ENCODE measurements around the gene SCAPER.
A peak's percentile ranks its signal among the peaks of the same experiment; 100 is the strongest.

SCAPER gene

DNA sequence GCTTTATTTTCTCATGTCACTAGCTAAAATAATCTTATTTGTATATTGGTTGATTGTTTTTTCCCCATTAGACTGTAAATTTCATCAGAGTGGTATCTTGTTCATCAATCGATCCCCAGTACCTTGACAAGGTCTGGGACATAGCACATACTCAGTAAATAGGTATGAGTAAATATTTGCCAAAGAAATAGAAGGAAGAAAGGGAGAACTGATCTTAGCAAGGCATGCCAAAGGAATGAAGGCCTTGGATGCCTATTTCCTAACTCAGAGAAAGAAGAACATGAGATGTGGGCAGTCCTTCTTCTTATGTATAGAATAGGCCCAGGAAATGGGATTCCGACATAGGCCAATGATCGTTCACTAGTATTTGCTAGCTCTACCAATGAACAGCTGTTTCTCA lies 513.8 kb downstream of the SCAPER start:
- DNase-seq: no peak

- no peak for DNase-seq
Observed at GRCh38 chr15:76390571-76390970, 514.6 kb downstream of the SCAPER start.

GRCh38 chr15:76386926-76387325 lies 518.2 kb downstream of the SCAPER start:
- DNase-seq: no peak

DNA sequence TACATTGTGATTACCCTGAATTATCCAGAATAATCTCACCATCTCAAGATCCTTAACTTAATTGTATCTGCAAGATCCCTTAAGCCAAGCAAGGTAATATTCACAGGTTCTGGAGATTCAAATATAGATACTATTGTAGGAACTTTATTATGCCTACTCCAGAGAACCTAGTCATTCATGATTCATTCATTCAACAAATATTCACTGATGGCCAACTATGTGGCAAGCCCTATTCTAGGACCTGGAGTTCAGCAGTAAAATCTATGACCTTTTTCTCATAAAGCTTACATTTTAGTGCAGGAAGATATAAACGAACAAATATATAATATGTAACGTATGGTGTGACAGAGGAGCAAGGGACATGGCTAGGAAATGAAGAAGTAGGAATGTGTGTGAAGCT lies 519.0 kb downstream of the SCAPER start:
- no peak for DNase-seq

DNA sequence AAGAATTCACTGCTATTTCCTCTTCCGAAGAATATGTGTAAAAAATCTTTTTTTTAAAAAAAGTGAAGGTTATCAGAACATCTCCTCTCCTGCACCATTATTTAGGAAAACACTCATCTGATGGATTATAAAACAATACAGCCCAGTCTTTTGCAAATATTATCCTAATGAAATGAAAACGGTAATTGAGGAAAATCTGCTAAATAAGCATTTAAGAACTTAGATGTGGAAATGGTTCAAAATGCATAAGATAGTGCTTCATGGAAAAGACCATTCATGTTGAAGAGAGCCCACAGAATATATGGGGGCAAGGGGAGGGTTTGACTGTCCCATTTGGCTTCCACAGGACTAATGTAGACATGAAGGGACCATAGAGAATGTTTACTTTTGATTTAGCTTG lies 520.7 kb downstream of the SCAPER start:
- no peak for DNase-seq

DNA sequence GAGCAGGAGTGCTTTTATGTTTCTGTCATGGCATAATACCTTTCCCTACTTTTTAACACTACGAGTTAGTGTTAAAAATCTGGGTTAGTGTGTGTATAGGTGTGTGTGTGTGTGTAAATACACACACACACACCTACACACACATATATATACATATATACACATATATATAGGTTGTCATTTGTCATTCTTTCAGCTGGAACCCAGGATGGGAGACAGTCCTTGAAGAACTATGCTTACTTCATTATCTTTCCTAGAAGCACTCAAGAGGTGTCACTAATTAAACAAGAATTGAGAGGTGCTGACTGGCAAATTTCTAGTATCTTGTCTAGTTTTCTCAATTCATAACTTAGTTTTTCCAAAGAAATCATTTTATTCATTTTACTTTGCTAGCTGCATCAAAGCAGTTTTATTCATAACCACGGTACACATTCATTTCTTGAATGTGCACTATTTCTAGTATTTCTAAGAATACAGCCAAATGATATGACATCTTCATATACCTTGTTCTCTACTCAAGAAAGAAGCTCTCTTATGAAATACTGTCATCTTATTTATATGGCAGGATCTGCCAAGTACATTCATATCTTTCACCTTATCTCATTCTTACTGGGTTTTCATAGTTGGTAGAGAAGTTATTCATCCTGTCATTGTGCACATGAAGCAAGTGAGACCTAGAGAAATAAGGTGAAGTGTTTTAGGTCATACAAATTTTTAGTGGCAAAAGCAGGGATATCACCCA lies 522.0 kb downstream of the SCAPER start:
- no peak for DNase-seq

GRCh38 chr15:76381366-76381765 lies 523.8 kb downstream of the SCAPER start:
- DNase-seq: no peak

GRCh38 chr15:76380249-76380648 lies 524.9 kb downstream of the SCAPER start:
- no peak for DNase-seq

- no peak for DNase-seq
Observed at GRCh38 chr15:76378691-76379090, 526.4 kb downstream of the SCAPER start.

GRCh38 chr15:76377751-76378150 lies 527.4 kb downstream of the SCAPER start:
- DNase-seq: no peak

DNA sequence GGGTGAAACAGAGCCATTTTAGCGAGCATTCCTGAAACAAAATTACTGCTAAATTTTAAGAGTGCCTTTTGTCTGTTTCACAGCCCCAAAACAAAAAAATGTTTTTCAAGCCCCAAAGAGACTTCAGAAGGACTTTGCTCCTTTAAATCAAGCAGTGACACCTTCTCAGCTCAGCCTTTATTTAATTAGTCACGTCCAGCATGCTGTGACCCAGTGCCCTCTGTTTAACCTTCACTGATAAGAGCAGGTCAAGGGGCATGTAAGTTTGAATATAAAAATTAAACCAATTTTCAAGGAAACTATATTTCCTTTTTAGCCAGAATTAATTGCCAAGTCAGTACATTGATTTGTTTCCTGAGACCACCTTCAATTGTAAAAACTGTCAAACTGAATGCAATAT lies 527.9 kb downstream of the SCAPER start:
- no peak for DNase-seq

DNA sequence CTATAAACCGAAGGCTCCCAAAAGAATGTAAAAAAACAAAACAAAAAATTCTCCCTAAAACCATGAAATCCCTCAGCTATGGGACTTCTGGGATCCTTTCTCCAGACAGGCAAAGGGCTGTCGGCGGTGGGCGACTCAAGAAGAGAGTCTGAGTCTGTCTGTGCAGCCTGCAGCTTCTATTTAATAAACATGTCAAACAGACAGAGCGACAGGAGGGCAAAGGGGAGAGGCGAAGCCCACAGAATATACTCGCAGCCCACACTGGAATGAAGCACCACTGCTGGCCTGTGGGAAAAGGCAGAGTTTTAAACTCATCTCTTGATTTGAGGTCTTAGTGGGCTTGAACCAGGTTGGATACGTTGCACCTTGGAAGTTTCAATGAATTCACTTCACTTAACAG lies 528.3 kb downstream of the SCAPER start:
- no peak for DNase-seq

GRCh38 chr15:76376029-76376428 lies 529.1 kb downstream of the SCAPER start:
- DNase-seq: no peak

GRCh38 chr15:76368122-76368621 lies 537.0 kb downstream of the SCAPER start:
- no peak for DNase-seq

DNA sequence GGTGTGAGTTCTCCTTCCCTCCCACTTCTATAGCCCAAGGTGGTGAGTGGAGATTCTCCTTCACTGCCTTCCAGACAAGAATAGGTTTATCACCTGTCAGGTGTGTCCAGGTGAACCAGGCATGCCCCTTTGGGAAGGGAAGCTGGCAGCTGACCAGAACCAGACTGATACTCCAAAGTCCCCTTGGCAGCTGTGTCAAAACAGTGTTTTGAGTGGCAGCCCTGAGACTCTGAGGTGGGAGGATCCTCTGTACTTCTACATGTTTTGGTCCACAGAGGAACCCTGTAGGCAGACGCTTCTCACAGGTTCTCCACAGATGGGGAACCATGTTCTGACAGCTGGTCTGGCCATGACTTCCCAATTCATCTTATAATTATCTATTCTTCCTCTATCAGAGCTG lies 538.4 kb downstream of the SCAPER start:
- DNase-seq: peak in 2 of 3 experiments; percentile 10 to 32

- DNase-seq: peak in 1 of 3 experiments; percentile 23
Observed at GRCh38 chr15:76363251-76363650, 541.9 kb downstream of the SCAPER start.

GRCh38 chr15:76360416-76360815 lies 544.7 kb downstream of the SCAPER start:
- DNase-seq: no peak

DNA sequence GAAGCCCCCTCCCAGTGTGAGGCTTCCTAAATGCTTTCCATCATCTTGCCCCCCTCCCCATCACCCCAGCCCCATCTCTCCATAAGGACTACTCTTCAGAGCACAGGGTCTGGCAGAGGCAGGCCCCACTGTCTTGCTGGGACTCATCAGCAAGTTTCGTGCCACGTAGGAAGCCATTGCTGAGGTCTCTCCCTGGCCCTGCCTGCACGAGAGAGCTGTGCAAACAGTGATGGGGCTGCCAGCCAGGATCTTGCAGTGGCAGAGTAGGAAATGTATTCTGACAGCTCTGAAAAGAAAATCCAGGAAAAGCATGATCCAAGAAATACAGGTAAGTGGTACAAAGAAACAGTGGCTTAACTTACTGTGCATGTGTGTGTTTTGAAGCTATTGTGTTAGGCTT lies 546.0 kb downstream of the SCAPER start:
- DNase-seq: no peak

GRCh38 chr15:76358453-76358852 lies 546.7 kb downstream of the SCAPER start:
- DNase-seq: peak in 1 of 3 experiments; percentile 20

GRCh38 chr15:76354823-76355440 lies 550.2 kb downstream of the SCAPER start:
- no peak for DNase-seq

GRCh38 chr15:76353903-76354302 lies 551.2 kb downstream of the SCAPER start:
- no peak for DNase-seq

DNA sequence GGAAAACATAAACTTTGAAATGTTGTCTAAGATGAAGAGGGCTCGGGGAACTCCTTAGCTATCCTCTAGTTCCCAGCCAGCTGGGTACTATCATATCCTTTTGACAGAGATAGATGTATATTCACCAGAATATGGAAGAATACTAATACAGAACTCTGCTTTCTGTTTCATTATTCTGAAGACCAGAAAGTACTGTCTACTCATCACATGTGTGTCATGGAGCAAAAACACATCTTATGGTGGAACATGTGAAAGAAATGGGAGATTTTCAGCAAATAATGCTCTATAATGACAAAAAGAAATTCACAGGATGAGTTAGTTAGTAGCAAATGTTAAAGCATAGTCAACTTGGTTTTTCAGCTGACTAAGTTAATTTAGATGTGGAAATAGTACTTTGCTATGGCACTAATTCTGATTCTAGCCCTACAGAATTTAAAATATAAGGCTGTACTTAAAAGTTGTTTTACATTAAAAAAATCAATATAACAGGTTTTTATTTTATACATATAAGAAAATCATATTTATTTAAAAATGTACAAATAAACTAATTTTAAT lies 552.0 kb downstream of the SCAPER start:
- no peak for DNase-seq

DNA sequence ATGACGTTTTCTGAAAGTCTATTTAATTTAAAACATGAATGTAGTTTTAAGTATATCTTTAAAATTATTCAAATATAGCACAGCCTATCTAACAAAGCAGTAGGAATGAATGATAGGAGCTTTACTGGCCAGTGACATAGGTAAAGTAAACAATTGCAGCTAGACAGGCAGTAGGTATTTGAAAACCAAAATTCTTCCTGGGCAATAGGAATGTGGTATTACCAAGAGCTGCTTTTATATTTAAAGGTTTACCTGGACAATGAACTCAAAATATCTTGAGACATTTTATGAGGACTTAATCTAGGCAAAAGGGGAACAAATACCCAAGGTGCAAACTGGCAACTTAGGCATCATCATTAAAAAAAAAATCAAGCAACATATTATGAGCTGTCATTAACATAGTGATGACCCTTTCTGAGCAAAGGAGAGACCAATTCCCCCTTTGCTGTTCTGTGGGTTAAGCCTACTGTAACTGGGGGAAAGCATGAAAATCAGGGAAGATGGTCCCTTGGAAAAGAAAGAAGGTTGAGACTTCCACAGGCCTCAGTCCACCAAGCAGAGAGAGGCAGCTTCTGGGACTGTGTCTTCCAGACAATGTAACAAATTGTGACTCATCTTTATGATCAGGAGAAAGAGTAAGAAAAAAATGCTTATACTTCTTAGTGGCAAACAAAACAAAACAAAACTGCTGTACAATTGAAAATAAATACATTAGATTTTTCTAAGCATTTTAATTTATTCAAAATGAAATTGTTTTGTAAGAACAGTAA lies 555.7 kb downstream of the SCAPER start:
- DNase-seq: no peak
